ENCODE data around the gene DOCK8.
"Not testable (repeated sequence)": the region's sequence is repeated elsewhere in the genome, so short reads cannot be mapped to it uniquely, and the experiment has no call there.

DOCK8 gene

DNA sequence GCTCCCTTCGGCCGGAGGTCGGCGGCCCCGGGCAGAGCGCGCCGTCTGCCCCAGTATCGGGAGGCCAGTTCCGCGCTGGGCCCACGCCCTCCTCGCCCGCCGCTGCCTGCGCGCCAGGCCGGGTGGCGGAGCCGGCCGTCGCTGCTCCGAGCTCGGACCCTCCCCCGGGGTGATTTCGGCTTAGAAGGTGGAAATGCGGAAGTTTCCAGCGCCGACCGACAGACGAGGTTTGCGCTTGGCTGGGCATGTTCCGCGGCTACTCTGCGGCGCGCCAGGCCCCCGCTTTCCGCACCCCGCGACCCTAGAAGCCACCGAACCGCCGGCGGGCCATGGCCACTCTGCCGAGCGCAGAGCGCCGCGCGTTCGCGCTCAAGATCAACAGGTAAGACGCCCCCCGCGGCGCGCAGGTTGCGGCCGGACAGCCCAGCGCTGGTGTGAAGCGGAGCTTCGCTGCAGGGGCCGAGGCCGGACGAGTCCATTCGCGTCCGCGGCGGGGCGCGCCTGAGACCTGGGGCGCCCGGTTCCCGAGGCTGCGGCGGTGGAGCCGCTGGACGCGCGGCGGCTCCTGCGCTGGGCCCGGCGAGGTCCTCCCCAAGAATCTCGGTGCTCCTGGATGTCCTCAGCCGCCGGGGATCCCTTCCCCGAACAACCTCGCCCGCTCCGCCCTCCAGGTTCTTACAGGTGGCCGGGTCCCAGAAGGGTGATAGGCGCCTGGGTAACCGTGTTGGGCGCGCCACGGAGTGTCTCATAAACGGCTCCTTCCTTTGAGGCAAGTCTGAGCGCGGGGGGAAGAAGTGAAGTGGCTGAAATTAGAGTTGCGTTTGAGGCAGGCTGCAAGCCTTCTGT lies at the start of gene DOCK8:
DOCK8 (plus strand) TSS at position 218 of the 846 bp plus-strand sequence; CDS start at position 330, 112 bp downstream.
- DNase-seq = peak; percentile 55

DNA sequence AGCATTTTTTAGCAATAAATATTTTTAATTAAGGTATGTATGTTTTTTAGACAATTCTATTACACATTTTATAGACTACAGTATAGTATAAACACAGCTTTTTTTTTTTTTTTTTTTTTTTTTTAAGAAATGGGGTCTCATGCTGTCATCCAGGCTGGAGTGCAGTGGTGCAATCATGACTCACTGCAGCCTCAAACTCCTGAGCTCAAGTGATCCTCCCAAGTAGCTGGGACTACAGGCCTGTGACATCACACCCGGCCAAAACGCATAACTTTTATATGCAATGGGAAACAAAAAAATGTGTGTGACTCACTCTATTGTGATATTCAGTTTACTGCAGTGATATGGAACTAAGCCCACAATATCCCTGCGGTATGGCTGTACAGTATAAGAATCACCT lies 44.9 kb upstream of the DOCK8 start:
- DNase-seq = not testable (repeated sequence)

DNA sequence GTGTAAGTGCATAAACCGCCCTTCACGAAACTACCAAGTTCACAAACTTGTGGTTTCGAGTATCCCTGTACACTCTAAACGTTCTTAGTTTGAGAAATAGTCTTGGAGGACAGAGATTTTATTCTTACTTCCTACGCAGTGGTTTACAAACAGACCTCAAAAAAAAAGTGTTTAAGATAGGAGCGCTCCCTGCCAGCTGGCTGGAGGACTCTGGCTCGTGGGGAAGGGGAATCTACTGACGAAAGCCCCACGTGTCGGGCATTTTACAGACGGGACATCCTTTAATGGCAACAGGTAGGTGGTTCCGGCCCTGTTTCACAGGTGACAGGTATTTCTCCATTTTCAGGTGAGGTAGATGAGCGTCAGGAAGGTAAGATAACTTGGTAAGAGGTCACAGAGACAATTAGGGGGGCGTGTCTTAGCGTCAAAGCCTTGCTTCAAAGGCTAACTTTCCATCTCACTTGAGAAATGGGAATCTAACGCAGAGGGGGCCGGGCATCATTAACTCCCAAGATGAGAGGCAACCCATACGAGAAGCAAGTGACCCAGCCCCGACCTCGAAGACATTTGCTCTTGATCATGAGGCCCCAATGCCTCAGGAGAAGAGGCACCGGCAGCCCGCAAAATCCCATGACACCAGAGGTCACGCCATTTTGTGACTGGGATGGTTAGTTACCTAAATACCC lies 36.4 kb upstream of the DOCK8 start:
- not testable (repeated sequence) for DNase-seq

DNA sequence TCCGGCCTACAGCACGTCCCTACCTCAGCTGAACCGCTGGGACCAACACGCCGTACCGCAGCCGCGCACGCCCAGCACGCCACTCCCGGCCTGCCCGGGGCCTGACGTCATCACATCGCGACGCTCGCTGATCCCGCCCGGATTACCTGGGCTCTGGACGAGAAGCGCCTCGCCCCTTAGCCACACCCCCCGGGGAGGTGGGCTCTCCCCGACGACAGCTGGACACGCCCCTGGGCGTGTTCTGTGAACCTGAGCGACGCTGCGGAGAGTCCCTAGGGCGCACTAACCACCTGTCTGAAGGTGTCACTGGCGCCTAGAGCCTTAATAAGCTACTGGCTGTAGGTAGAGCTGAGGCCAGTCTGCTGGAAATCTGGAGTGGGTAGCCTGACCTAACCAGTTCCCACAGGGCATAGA lies 35.7 kb upstream of the DOCK8 start, which contains the start of gene ZNG1A:
ZNG1A (minus strand) TSS at position 87 of the 414 bp plus-strand sequence. CDS start 87 bp downstream, outside the sequence.
- DNase-seq = peak; percentile 80

DNA sequence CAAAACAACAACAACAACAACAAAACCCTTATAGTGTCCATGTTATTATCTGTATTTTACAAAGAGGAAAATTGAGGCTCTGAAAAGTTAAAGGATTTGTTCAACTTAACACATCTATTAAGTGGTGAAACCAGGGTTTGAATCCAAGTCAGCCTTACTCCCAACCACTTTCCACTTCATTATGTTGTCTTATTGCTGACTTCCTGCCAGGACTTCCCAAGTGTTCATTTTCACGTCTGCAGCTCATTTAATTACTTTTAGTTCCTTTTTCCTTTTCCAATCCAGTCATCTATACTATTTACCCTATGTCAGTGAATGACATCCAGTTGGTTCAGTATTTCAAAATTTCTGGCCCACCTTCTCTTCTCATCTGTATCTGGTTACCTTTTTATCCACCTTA lies 15.1 kb upstream of the DOCK8 start:
- not testable (repeated sequence) for DNase-seq

DNA sequence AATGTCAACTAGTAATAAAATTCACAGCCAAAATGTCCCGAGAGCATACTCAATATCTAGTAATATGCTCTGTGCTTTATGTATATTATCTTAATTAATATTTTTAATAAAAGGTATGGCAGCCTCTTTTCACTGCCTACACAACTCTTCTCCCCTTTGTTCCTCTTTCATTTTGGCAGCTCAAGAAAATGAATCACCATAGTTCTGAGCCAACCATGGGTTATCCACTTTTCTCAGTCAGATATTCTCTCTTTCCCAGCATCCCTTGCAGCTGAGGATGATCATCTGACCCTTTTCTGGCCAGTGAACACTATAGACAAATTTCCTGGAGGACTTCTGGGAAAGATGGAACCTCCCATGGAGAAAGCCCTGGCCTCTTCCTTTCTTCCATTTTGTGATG lies 8.2 kb upstream of the DOCK8 start:
- DNase-seq = no peak

DNA sequence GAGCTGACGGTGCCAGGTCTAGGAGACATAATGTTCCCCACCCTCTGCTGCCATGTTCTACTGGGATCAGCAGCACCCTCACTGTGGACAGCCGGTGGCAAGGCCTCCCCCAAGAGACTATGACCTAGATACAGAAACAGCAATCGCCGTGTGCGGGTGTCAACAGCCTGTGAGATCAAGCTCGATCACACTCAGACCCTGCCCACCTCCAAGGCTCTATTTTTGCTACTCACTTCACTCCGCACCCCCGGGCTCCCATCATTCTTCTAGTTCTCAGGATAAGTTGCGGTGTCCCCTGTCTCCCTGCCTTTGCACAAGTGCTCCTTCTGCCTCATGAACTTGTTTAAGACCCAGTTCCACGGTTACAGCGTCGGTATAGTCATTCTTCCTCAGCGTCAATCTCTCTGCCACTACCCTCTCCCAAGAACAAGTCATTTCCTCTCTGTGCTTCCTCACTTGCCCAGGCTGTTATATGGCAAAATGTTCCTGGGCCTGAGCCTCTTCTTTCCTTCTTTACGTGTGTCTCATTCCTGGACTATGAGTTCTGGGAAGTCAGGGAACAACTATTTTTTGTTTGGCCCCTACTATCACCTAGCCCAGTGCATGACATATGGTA lies 5.4 kb upstream of the DOCK8 start:
- no peak for DNase-seq

DNA sequence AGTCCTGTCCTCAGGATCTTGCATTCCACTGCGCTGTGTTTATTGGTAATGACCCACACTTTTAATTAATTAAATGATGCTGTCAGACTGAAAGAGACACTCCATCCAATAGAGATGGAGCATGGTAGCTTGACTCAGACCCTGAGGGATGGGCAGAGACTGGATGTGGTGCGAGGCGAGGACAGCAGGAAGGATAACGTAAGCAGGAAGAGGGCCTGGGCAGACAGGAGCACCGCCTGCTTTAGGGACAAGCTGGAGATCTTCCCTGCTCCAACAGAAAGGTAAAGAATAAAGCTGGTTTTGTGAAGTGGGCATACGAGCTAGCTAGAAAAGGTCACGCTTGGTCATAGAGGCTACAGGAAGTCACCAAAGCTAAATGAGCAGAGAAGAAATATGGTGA lies 3.6 kb upstream of the DOCK8 start:
- DNase-seq = no peak

DNA sequence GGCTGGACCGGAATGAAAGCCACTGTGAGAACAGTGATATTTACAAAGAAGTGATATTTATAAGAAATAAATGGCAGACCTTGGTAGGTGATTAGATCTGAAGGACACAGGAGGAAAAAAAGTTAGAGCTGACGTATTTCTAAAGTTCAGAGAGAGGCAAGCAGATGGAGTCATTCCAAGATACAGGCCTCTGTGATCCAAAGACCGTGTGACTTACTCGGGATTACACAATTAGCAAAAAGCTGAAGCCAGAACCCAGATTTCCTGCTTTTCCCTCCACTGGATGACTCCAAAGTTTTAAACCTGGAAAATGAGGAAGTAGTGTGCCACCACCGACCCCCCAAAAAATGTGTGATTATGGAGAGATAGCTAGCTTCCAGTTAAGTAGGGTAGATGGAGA lies 3.1 kb upstream of the DOCK8 start:
- no peak for DNase-seq

DNA sequence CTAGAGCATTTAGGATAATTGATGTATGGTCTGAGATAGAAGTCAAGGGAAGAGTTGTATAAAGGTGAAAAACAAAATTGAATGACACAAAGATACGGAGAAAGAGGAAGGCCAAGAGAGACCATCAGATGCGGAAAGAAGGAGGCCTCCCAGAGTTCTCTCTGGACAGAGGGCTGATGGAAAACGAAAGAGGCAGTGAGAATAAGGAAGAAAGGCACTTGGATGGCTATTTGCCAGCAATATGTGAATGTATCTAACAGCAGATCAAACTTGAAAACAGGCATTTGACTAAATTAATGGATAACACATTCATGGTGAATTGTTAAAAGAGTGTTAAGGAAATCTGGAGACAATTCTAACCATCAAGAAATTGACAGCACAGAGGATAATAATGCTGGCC lies 2.4 kb upstream of the DOCK8 start:
- DNase-seq = no peak

DNA sequence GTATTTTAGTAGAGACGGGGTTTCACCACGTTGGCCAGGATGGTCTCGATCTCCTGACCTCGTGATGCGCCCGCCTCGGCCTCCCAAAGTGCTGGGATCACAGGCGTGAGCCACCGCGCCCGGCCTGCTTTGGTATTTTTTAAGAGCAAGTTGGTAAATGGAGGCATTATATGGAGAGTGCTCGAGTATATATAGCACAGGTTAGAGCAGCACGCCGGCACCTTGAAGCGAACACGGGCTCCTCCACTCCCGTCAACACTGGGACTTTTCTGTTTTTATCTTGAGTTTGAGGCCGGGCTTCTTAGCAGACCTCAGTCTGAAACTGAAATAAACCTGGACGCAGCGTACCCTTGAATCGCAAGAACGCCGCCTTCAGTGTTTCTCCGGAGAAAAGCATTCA lies 764 bp upstream of the DOCK8 start:
- not testable (repeated sequence) for DNase-seq

DNA sequence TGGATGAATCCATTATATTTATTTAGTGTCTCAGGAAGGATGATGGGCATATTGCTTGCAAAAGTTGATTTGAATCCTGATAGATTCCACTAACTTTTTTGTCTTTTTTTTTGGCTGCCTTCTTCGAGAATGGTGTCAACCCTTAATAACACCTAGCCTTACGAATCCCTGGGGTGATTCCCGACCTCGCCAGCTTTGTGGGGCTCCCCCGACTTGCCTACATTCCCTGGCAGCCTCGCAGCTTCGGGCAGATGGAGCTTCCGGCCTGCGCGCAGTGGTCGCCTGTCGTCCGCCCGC lies 366 bp upstream of the DOCK8 start:
- DNase-seq = no peak

DNA sequence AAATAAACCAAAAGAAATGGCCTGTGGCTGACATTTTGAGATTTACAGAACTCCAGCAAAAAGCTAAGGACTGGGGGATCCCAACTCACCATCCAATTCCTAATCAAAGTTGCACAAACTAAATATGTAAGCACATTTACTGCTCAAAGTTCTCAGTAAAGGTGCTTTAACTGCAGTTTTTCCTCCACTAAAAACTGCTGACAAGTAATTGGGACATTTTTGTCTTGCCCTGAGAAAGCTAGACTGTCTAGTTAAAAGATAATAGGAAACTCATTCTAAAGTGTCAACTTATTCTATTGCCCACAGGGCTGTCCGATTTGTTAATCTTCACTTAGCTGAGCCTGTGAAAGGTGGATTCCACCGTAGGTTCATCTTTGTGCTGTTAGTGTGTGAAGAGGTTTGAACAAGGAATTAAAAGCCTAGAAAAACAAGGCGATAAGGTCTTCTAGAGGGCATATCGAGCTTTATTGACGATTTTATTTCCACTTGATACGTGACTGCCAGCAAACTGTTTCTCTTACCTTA lies 1.0 kb downstream of the DOCK8 start:
- DNase-seq = no peak

DNA sequence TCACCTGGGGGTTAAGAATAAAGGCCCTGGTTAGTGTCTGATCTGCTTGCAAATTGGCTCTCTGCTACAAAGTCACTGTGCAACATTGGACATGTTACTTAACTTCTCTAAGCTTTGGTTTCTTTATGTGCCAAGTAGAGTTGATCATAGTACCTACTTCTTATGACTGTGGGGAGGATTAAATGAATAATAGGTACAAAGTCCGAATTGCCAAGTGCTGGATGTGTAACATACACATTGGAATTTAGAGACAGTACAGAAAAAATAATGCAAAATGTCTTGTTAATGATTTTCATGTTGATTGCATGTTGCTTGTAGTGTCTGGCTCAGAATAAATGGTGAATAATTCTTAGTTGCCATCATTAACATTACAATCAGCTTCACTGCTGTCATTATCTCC lies 2.2 kb downstream of the DOCK8 start:
- DNase-seq = no peak

DNA sequence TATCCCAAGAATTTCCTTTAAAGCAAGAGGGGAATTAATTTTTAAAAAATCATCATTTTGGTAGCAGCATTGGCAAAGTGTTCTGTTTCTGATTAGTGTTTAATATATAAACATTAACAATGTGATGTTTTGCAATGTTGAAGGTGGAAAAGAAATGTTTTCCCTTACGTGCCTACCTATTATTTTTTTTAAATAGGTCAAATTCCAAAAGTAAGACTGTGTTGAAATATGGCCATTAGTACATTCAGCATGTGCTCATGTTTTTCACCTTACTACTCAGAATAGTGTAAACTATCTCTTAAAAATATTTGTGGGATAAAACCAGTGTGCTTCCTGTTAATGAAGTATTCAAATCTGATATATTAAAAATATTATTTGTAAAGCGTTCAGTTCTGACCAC lies 3.3 kb downstream of the DOCK8 start:
- DNase-seq = no peak

DNA sequence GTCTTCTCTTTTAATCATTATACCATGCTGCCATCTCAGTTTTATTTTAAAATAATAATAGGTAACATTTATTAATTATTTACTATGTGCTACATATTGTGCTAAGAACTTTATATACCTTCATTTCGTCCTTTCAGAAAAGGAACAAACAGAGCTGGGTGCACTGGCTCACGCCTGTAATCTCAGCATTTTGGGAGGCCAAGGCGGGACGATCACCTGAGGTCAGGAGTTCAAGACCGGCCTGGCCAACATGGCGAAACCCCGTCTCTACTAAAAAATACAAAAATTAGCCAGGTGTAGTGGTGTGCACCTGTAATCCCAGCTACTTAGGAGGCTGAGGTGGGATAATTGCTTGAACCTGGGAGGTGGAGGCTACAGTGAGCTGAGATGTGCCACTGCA lies 4.4 kb downstream of the DOCK8 start:
- not testable (repeated sequence) for DNase-seq

DNA sequence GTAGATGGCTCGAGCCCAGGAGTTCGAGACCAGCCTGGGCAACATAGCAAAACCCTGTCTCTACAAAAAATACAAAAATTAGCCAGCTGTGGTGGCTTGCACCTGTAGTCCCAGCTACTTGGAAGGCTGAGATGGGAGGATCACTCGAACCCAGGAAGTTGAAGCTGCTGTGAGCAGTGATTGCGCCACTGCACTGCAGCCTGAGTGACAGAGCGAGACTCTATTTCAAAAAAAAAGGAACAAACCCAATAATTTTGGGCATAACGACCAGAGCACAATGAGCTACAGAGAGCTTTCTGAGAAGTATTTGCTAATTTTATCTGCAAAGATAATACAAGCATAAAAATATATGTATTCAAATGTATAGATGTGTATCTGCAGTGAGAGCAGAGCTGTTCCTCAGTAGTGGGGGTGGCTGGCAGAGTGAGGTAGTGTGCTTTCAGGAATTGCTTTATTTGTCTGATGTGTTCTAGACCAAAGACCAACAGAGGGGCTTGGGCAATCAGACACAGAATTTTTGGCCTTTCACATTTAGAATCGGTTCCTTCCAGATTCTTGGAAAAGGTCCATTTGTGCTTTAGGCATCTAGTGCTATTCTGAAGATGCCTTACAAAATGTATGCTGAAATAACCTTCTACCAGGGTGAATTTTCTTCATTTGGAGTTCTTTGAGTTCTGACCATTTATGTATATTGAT lies 5.2 kb downstream of the DOCK8 start:
- no peak for DNase-seq

DNA sequence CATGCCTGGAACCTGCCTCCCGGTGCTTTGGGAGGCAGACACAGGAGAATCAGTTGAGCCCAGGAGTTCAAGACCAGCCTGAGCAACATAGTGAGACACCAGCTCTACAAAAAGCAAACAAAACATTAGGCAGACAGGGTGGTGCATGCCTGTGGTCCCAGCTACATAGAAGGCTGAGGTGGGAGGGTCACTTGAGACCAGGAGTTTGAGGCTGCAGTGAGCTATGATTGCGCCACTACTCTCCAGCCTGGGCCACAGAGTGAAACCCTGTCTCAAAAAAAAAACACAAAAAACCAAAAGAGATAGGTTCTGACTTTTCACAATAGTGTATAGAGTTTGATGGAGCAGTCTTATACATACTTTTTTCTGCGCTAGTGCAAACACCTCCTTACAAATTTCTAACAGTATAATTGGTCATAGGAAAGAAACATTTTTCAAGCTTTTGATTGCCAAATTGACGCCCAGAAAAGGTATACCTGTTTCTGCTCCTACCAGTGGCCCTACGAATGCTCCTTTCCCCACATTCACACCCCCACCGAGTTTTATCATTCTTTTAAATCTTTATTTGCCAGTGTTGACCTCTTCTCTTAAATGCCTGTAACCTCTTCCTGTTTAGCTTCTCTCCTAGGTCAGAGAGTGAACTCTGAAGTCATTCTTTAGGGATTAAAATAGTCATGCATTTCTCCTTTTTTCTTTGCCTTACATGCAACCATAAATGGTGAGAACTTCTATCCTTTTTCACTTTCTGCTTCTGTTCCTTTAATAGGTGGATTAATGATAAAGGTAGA lies 7.5 kb downstream of the DOCK8 start:
- DNase-seq = no peak

DNA sequence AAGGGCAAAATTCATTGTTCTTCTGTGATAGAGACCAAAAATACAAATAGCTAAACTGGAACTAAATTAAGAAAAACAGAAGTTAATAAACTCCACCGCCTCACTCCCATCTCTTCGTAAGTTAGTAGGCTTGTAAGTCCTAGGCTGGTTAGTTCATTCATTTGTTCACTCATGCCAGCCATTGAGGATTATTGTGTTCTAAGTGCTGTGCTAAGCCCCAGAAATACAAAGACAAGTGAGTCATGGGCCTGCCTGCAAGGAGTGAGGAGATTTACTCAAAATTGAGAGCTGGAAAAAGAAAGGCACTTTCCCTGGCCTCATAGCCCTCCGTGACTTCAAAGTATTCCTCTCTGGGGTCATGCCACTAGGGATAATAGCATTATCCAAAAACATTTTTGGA lies 8.5 kb downstream of the DOCK8 start:
- no peak for DNase-seq

DNA sequence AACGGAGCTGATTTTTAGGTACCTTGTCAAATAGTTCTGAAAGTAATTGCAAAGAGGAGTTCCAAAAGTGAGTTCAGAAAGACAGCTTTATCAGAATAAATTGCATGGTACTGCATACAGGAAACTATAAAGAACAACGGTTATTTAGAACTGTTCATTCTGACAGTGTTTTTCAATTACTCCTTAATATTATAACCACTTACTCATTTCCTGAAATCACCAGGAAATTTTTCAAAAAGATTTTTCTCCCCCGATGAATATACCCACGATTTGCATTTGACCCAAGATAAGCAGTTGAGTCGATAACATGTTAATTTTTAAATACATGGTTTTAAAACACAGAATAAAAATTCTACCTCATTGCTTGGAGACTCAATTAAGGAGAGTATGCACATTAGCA lies 9.4 kb downstream of the DOCK8 start:
- no peak for DNase-seq

DNA sequence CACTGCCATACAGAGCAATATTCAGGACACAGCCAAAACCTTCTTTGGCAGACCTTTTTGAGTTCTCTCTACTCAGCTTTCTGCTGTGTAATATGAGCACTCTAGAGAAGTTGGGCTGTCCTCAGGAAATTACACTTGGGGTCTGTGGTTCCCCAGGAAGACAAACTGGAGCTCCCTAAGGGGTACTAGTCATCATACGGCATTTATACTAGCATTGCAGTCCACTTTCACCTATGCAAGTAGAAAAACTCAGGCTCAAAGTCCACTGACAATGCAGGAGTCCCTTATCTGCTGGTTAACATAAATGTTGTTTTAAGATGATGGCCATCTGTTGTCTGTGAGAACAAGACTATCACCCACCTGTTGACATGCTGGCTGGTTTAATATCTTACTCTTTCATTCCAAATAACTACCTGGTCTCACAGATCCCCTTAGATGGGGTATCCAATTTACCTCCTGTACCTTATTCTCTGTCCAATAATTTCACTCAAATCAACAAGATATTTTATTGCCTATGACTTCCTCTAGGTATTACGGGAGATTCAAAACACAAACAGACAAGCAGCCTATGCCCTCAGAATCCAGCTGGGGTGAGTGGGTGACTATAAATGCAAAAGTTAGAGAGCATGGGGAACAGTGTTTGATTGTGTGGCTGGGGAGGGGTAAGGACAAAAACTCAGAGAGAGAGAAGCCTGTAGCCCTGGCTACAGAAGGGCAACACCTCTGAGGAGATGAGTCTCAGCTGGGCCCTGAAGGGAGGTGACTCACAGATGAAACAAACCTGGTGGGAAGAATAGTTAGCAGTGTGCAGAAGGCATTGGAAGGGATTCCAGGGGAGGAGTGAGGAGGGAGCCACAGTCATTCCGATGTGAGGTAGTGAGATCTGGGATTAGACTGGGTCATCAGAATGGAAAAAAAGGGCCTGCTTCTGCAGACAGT lies 10.2 kb downstream of the DOCK8 start:
- no peak for DNase-seq

All from activated naive CD4-positive, alpha-beta T cell treated with anti-CD3 and anti-CD28 coated beads, Interleukin-2, amount 50 U/mL, for 16 hours (primary cell).